Measurements from ENCODE around the gene SLC4A3. TPM values are rescaled to one million over a fixed set of nuclear protein-coding genes. Genes with fewer than 3 reads are reported as not detected.
A peak's percentile ranks its signal among the peaks of the same experiment; 100 is the strongest.

Gene SLC4A3
- total and polyA plus RNA-seq, 2 of the 13 experiments (the other 11 are each of a cell fraction or from before 2014, with no cell fraction given) = 0.18 to 0.95 TPM

- WGBS (ENCODE audit: low lambda C conversion rate) = 18% methylated on average over 8 of the region's 8 CpGs
- Histone ChIP-seq H3K27ac (ENCODE audit: extremely low read length, insufficient read depth, low read length) (no peak overlapping the region), H2AFZ (ENCODE audit: low read length) (no peak overlapping the region), H3K36me3 (replicated peaks in 1 of 2; ENCODE audit: control insufficient read depth in 1 of 2, insufficient read depth in 2 of 2, low read length in 2 of 2) (no peaks in the 10 kb centered on the region), H3K4me3 (replicated peaks in 1 of 3; ENCODE audit: insufficient read depth in 1 of 3, low read depth in 2 of 3, low read length in 3 of 3) (peak overlapping the region in 1 of 3 experiments; percentile 72; a peak in 1 of 6 replicates), H3K27me3 (ENCODE audit: control insufficient read depth in 1 of 2, insufficient read depth in 2 of 2, low read length in 2 of 2) (peaks cover 25 to 86% of the 10 kb centered on the region in 2 experiments), H3K9ac (ENCODE audit: insufficient read depth, low read depth, low read length) (no peak overlapping the region), H3K79me2 (ENCODE audit: insufficient read depth, low read length) (no peaks in the 10 kb centered on the region), H3K9me3 (ENCODE audit: low read length) (no peaks in the 10 kb centered on the region), H4K20me1 (ENCODE audit: insufficient read depth, low read length) (no peaks in the 10 kb centered on the region), H3K4me2 (ENCODE audit: low read depth, low read length) (peak overlapping the region; percentile 81), H3K4me1 (ENCODE audit: insufficient read depth, low read length) (peaks cover 44% of the 10 kb centered on the region)
- FAIRE-seq = peak; percentile 37
- in situ Hi-C loops (cut with HindIII; ENCODE audit: extremely low pct_ligation_motif_present, low pct_unique_long_range_greater_than_20kb) = no loop called here
- intact Hi-C loops (cut with micrococcal nuclease; ENCODE audit: unreplicated experiment) = loop anchor here (5.0 kb wide), 1 partner anchor 49 kb away; no protein-coding TSS in a partner anchor
- ChIA-PET POLR2A (interaction anchor here (0.7 to 1.2 kb wide), 2 partner anchors 49 to 83 kb away, joined by 3 to 4 read pairs; partner anchors contain the start of genes CHPF and TMEM198), CTCF (ENCODE audit: low intra/inter-chr PET ratio, low total read pairs) (interaction anchor here (0.8 kb wide), 1 partner anchor 84 kb away, joined by 3 read pairs; no protein-coding TSS in a partner anchor)
- DNase-seq (ENCODE audit: low spot score) = peak; percentile 35
- ATAC-seq = peak; percentile 51
- BruUV-seq (replicated peaks) = no TSS peak
- TF ChIP-seq SRSF1 (optimal IDR thresholded peaks at IDR 0.05; ENCODE audit: low read depth, low read length) = no peak
- TF ChIP-seq NR2F1 (CRISPR knock-in tag; IDR thresholded peaks at IDR 0.05) = 0 out of 4 replicates have a peak, but pooled peaks of 1 of the 2 experiments have one; percentile 7
- no peak for TF ChIP-seq SOX13 (IDR thresholded peaks at IDR 0.05)
- no peak for TF ChIP-seq SOX13 (CRISPR knock-in tag; conservative IDR thresholded peaks at IDR 0.05 in 1 of 2, IDR thresholded peaks at IDR 0.05 in 1 of 2)
- no peak for TF ChIP-seq SP4 (CRISPR knock-in tag; IDR thresholded peaks at IDR 0.05)
- TF ChIP-seq, protein P1, sequence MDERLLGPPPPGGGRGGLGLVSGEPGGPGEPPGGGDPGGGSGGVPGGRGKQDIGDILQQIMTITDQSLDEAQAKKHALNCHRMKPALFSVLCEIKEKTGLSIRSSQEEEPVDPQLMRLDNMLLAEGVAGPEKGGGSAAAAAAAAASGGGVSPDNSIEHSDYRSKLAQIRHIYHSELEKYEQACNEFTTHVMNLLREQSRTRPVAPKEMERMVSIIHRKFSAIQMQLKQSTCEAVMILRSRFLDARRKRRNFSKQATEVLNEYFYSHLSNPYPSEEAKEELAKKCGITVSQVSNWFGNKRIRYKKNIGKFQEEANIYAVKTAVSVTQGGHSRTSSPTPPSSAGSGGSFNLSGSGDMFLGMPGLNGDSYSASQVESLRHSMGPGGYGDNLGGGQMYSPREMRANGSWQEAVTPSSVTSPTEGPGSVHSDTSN (CRISPR knock-in tag; IDR thresholded peaks at IDR 0.05) = no peak
- TF ChIP-seq RARA (CRISPR knock-in tag; IDR thresholded peaks at IDR 0.05) = peak; percentile 15; the same call in 1 of the 2 replicates
- TF ChIP-seq ZNF431 (CRISPR knock-in tag; IDR thresholded peaks at IDR 0.05; ENCODE audit: borderline replicate concordance, low read depth) = no peak
- TF ChIP-seq KLF12 (CRISPR knock-in tag; IDR thresholded peaks at IDR 0.05; ENCODE audit: borderline replicate concordance) = no peak
- 0 out of 2 replicates have a peak, but pooled peaks have one; percentile 12 for TF ChIP-seq ARID5B (CRISPR knock-in tag; IDR thresholded peaks at IDR 0.05)
- no peak for TF ChIP-seq ZNF678 (CRISPR knock-in tag; IDR thresholded peaks at IDR 0.05)
- TF ChIP-seq, protein P2, sequence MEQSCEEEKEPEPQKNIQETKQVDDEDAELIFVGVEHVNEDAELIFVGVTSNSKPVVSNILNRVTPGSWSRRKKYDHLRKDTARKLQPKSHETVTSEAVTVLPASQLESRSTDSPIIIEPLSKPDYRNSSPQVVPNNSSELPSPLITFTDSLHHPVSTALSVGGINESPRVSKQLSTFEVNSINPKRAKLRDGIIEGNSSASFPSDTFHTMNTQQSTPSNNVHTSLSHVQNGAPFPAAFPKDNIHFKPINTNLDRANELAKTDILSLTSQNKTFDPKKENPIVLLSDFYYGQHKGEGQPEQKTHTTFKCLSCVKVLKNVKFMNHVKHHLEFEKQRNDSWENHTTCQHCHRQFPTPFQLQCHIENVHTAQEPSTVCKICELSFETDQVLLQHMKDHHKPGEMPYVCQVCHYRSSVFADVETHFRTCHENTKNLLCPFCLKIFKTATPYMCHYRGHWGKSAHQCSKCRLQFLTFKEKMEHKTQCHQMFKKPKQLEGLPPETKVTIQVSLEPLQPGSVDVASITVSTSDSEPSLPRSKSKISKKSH (CRISPR knock-in tag; IDR thresholded peaks at IDR 0.05; ENCODE audit: borderline replicate concordance) = no peak
- TF ChIP-seq ZNF484 (CRISPR knock-in tag; IDR thresholded peaks at IDR 0.05; ENCODE audit: borderline replicate concordance, low read depth) = no peak
- no peak for TF ChIP-seq JUND (CRISPR knock-in tag; IDR thresholded peaks at IDR 0.05)
- no peak for TF ChIP-seq NFIC (IDR thresholded peaks at IDR 0.05; ENCODE audit: low read length)
- TF ChIP-seq TSC22D2 (CRISPR knock-in tag; IDR thresholded peaks at IDR 0.05; ENCODE audit: borderline replicate concordance) = 0 out of 2 replicates have a peak, but pooled peaks have one; percentile 20
Observed at GRCh38 chr2:219626540-219626939, 890 bp upstream of the SLC4A3 start.
